DMS114 treated with DMSO at 0.1 percent for 48 hours (cell line): Measurements from ENCODE around the gene PTGDR.

Source experiments
- DNase-seq: peaks from one replicate; lab custom pipeline; 2025; ENCODE audit not compliant: unreplicated experiment; lab: John Stamatoyannopoulos, UW

The PTGDR gene, protein sequence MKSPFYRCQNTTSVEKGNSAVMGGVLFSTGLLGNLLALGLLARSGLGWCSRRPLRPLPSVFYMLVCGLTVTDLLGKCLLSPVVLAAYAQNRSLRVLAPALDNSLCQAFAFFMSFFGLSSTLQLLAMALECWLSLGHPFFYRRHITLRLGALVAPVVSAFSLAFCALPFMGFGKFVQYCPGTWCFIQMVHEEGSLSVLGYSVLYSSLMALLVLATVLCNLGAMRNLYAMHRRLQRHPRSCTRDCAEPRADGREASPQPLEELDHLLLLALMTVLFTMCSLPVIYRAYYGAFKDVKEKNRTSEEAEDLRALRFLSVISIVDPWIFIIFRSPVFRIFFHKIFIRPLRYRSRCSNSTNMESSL

DNA sequence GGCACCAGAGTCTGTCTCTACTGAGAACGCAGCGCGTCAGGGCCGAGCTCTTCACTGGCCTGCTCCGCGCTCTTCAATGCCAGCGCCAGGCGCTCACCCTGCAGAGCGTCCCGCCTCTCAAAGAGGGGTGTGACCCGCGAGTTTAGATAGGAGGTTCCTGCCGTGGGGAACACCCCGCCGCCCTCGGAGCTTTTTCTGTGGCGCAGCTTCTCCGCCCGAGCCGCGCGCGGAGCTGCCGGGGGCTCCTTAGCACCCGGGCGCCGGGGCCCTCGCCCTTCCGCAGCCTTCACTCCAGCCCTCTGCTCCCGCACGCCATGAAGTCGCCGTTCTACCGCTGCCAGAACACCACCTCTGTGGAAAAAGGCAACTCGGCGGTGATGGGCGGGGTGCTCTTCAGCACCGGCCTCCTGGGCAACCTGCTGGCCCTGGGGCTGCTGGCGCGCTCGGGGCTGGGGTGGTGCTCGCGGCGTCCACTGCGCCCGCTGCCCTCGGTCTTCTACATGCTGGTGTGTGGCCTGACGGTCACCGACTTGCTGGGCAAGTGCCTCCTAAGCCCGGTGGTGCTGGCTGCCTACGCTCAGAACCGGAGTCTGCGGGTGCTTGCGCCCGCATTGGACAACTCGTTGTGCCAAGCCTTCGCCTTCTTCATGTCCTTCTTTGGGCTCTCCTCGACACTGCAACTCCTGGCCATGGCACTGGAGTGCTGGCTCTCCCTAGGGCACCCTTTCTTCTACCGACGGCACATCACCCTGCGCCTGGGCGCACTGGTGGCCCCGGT, at the start of gene PTGDR:
Gene PTGDR (plus strand): TSS at position 198 of the 778 bp plus-strand sequence. CDS start 117 bp downstream, at position 315.
- DNase-seq, result no peak

- DNase-seq, result no peak
These were observed 47.9 kb upstream of the PTGDR start for GRCh38 chr14:52219488-52220084.

GRCh38 chr14:52220924-52221811, 46.3 kb upstream of the PTGDR start:
- no peak for DNase-seq

- DNase-seq, result no peak
These were observed 44.6 kb upstream of the PTGDR start for GRCh38 chr14:52222901-52223300.

DNA sequence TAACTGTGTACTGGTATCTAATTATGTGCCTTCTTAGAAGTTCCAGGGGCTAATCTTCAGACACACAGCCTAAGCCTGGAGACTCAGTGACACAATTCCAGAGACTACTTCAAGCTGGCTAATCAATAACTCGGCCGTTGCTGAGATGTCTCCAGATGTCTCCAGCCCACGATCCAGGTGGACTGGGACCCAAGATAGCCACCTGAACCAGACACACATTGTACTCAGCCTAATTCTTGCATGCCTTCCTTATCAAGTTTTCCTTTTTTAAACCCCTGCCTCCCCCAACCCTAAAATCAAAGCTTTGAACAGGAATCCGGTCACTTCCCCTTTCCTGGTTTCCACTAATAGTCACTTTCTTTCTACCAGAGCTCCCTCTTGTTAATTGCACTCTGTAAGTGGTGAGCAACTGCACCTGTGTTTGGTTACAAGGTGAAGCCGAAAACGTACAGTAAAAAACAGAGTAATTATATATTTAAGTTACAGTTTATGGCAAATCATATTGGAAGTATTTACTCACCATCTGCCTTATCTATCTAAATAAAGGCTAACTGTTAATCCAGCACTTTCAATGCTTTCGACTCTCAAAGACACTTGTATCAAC, 39.8 kb upstream of the PTGDR start:
- DNase-seq, result no peak

- DNase-seq, result no peak
These were observed 33.8 kb upstream of the PTGDR start for GRCh38 chr14:52233693-52234092.

DNA sequence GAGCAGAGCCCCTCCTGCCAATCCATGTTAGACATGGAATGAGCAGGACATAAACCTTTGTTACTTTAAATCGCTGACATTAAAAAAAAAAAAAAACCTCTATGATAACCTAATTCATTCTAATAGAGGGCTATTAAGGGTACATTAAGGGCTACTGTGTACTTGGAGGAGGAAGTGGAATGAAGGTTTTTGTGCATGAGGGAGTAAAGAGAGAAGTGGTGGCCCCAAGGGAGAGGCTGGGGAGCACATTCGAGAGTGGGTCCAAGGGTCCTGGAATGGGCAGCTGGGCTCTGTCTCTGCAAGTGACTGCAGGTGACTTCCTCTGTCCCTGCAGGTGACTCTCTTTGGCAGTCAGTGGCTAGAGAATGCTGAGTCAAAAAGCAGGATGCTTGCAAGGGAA, 32.1 kb upstream of the PTGDR start:
- DNase-seq, result no peak

DNA sequence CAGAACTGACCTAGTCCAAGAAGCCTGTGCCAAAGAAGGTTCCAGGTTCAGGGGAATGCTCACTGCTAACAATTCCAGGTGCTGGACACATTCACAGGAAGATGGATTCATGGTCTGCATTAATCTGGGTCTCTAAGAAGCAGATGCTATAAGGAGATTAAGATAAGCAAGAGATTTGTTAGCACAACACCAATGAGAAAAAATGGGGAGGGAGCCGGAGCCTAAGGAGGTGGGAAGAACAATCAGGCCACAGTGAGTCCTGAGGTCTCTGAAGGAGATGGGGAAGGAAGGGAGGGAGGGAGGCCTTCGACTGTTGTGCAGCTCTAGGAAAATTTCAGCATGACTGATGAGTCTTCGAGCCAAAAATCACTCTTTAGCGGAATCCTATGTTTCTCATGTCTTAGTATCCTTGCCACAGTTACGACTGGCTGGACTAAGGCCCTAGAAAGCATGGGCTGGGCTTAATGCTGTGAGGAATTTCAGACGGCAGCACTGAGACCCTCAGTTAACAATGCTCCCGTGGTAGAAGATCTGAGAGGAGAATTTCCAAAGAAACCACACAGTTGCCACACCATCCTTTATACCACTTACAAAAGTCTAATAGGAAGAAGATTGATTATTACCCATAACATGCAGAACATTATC, 31.5 kb upstream of the PTGDR start:
- no peak for DNase-seq

DNA sequence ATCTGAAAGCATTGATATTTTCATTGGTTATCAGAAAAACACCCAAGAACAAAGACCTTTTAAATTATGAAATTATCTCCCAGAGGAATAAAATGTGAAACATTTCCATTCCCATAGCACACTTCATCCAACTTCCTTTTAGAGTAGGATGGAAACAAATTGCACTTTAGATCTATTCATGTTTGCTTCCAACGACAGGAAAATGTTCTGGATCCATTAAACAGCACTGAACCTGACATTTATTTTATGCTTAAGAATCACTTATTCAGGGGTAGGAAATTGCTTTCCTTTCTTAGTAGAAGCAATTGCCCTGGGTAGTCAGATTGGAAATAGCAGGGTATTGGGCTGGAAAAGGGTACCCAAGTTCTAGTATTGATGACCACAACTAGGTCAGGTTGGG, 28.8 kb upstream of the PTGDR start:
- DNase-seq, result no peak

DNA sequence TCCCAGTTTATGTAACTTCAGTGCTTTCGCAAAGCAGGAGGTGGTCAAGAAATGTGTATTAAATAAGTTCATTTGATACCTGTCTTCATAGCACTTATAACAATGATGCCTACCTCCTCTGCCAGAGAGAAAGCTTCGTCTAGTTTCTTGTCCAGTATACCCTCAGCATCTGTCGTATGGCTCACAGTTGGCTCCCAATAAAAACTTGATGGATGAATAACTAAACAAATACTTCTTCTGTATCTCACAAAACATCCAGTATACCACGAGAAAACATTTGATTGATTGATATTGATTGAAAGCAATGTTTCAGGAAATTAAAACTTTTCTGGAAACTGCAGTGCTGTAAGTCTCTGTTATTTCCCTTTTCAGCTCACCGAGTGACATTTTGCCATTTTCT, 26.9 kb upstream of the PTGDR start:
- DNase-seq, result no peak

DNA sequence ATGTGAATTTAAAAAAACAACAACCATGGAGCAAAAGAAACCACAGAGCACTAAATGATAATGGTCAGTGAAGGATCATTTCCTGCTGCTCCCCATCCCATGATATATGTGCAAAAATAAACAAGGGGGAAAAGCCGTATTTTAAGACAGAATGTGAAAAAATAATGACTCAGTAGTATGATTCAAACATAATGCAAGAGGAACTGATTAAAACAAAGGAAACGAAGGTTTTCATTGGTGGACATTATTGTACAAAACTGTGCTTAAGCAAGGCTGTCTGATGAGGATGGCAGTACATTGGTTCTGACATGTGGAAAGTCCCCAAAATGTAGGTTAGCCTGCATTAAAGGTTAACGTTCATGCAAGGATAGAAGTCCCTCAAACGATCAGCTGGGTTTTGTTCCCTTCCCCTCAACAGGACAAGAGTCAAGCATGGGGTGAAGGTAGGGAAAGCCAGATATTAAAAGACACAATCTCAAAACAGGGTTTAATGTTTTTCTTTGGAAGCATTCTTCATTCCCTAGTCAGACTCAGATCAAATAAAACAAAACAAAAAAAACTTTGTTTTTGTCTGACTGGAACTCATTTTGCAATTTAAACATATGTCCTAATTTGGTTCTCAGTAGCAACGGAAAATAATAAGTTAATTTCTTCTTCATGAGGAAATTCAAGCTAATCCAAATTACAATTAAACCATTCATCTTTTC, 26.3 kb upstream of the PTGDR start:
- no peak for DNase-seq

GRCh38 chr14:52244328-52244727, 23.2 kb upstream of the PTGDR start:
- no peak for DNase-seq

- no peak for DNase-seq
These were observed 22.5 kb upstream of the PTGDR start for GRCh38 chr14:52244997-52245396.

DNA sequence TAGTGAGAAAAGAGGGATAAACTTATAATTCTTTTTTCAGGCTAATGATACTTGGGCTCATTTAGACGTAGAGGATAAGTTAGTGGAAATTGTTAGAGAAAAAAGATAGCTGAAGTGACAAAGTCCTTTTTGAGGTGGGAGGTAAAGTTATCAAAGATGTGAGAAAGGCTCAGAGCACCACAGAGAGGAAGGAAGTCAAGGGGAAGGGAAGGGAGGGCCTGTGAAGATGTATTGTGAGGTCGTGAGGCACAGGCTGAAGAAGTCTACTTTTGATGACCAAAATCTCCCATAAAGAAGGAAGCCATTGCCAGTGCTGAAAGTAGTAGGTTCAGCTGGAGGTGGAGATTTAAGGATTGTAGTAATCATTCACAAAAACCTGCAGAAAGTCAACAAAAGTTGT, 19.4 kb upstream of the PTGDR start:
- DNase-seq, result no peak

- DNase-seq, result no peak
These were observed 15.8 kb upstream of the PTGDR start for GRCh38 chr14:52251724-52252123.

DNA sequence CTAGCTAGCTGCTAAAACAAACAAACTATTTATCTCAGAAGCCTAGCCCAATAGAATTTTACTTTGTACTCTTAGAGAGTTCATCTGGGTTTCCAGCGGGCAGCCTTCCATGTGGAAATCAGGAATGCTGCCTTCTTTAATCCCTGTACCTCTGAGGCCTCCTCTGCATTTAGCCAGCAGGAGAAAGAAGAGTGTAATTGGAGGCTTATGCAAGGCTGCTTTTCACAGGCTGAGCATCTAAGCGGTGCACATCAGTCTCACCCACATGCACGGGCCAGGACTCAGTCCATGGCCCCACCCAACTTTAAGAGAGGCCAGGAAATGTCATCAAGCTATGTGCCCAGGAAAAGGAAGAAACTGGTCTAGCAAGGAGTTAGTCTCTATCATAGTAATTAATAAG, 14.0 kb upstream of the PTGDR start:
- no peak for DNase-seq

DNA sequence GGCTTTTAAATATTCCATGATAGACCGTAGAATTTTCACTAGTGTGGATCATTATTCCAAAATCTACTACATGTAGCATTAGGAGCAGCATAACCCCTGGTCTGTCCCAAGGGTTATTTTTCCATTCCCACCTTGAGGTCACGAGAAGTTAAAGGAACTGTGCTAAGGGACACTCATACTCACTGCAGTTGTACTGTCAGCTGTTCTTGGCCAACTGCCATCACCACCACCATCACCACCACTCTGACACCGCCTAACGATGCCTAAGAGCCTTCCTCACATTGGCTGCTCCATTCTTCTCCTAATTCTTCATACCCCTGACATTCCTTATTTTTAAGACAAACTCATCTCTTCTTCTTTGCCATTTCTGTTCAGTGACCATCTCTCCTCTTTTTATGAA, 13.4 kb upstream of the PTGDR start:
- DNase-seq, result no peak

DNA sequence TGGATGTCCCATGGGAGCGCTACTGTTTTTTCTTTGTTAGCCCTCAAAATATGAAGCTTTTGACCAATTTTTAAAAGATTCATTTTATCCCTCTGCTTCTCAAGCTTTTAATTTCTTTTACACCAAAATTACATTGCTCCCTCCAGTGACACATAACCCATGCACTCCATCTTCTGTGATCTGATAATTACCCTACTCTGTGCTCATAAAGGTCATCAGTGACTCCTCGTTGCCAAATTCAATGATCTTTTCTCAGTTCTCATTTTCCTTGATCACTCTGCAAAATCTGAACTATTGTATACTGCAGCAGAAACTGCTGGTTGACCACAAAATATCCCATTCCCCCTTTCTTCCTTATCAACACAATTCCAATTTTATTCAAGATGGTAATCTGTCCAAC, 8.7 kb upstream of the PTGDR start:
- no peak for DNase-seq

DNA sequence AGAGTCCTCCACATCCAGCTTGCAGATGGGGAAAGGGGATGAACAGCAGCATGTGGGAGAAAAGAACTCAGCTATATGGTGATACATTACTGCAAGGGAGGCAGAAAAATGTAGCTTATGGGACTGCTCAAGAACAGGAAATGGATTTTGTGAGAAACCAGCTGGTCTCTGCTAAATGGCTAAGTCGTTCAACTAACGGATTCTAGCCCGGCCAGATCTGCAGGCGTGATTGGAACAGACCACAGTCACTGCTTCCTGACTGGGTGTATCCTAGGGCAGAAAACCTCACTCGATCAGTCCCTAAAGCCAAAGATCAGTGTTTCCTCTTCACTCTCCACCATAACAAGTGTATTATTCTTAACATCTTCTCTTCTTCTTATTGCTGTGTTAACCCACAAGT, 8.1 kb upstream of the PTGDR start:
- no peak for DNase-seq

GRCh38 chr14:52262600-52262999, 4.9 kb upstream of the PTGDR start:
- DNase-seq, result no peak
